ENCODE measurements around the gene ISYNA1.
A peak's percentile ranks its signal among the peaks of the same experiment; 100 is the strongest.

The ISYNA1 gene

DNA sequence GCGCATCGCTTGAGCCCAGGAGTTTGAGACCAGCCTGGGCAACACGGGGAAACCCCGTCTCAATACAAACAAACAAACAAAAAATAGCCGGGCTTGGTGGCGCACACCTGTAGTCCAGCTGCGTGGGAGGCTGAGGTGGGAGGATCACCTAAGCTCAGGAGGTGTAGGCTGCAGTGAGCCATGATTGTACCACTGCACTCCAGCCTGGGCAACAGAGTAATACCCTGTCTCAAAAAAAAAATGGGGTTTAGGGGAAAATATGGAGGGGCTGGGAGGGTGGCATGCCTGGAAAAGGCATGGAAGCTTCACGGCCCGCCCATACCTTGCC lies 1.9 kb upstream of the ISYNA1 start:
- H3K9me2 ChIP-seq (ENCODE audit: low read depth, low read length), result no peaks in the 10 kb centered on the region
- H3K27me3 ChIP-seq (ENCODE audit: insufficient read depth, low read length), result no peaks in the 10 kb centered on the region
- H3K9me3 ChIP-seq (ENCODE audit: low read length), result no peaks in the 10 kb centered on the region
- H3K4me1 ChIP-seq (ENCODE audit: insufficient read depth, low read length, severe bottlenecking), result peaks cover 20% of the 10 kb centered on the region
- 0 out of 2 replicates have a peak, but pooled peaks cover 4% of the 10 kb centered on the region for H3F3A ChIP-seq (ENCODE audit: insufficient read depth, low read length)
- H3K27ac ChIP-seq (ENCODE audit: low read depth, low read length, poor library complexity, severe bottlenecking), result no peak overlapping the region
- no peak overlapping the region for H3K9ac ChIP-seq (ENCODE audit: low read length)
- TF ChIP-seq, protein P1, sequence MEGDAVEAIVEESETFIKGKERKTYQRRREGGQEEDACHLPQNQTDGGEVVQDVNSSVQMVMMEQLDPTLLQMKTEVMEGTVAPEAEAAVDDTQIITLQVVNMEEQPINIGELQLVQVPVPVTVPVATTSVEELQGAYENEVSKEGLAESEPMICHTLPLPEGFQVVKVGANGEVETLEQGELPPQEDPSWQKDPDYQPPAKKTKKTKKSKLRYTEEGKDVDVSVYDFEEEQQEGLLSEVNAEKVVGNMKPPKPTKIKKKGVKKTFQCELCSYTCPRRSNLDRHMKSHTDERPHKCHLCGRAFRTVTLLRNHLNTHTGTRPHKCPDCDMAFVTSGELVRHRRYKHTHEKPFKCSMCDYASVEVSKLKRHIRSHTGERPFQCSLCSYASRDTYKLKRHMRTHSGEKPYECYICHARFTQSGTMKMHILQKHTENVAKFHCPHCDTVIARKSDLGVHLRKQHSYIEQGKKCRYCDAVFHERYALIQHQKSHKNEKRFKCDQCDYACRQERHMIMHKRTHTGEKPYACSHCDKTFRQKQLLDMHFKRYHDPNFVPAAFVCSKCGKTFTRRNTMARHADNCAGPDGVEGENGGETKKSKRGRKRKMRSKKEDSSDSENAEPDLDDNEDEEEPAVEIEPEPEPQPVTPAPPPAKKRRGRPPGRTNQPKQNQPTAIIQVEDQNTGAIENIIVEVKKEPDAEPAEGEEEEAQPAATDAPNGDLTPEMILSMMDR (IDR thresholded peaks at IDR 0.05; ENCODE audit: low read length), result no peak
- TF ChIP-seq EZH2 (IDR thresholded peaks at IDR 0.05; ENCODE audit: borderline replicate concordance, low read length), result no peak
- H3K4me3 ChIP-seq (ENCODE audit: low read depth, low read length, poor library complexity, severe bottlenecking), result no peak overlapping the region
- no peaks in the 10 kb centered on the region for H4K20me1 ChIP-seq (ENCODE audit: insufficient read depth, low read length)
- H3K4me2 ChIP-seq (ENCODE audit: low read length), result no peak overlapping the region
- no peak overlapping the region for H2AFZ ChIP-seq (ENCODE audit: low read length)
- no peaks in the 10 kb centered on the region for H3K79me2 ChIP-seq (ENCODE audit: insufficient read depth, low read length)
- peaks cover 15% of the 10 kb centered on the region; the same call in 1 of the 2 replicates for H3K36me3 ChIP-seq (ENCODE audit: insufficient read depth, low read length)

- Histone ChIP-seq H3F3A (ENCODE audit: insufficient read depth, low read length) (0 out of 2 replicates have a peak, but pooled peaks cover 4% of the 10 kb centered on the region), H4K20me1 (ENCODE audit: insufficient read depth, low read length) (no peaks in the 10 kb centered on the region), H3K9ac (ENCODE audit: low read length) (no peak overlapping the region), H3K9me2 (ENCODE audit: low read depth, low read length) (no peaks in the 10 kb centered on the region), H3K4me2 (ENCODE audit: low read length) (no peak overlapping the region), H3K4me3 (ENCODE audit: low read depth, low read length, poor library complexity, severe bottlenecking) (no peak overlapping the region), H3K9me3 (ENCODE audit: low read length) (no peaks in the 10 kb centered on the region), H3K4me1 (ENCODE audit: insufficient read depth, low read length, severe bottlenecking) (peaks cover 20% of the 10 kb centered on the region), H2AFZ (ENCODE audit: low read length) (no peak overlapping the region), H3K36me3 (ENCODE audit: insufficient read depth, low read length) (peaks cover 9% of the 10 kb centered on the region; the same call in 1 of the 2 replicates), H3K27ac (ENCODE audit: low read depth, low read length, poor library complexity, severe bottlenecking) (peak overlapping the region; percentile 33), H3K79me2 (ENCODE audit: insufficient read depth, low read length) (no peaks in the 10 kb centered on the region), H3K27me3 (ENCODE audit: insufficient read depth, low read length) (no peaks in the 10 kb centered on the region)
- no peak for TF ChIP-seq EZH2 (IDR thresholded peaks at IDR 0.05; ENCODE audit: borderline replicate concordance, low read length)
- TF ChIP-seq, protein P1 (IDR thresholded peaks at IDR 0.05; ENCODE audit: low read length), result no peak
Measured at GRCh38 chr19:18439025-18439909, 1.3 kb upstream of the ISYNA1 start.

DNA sequence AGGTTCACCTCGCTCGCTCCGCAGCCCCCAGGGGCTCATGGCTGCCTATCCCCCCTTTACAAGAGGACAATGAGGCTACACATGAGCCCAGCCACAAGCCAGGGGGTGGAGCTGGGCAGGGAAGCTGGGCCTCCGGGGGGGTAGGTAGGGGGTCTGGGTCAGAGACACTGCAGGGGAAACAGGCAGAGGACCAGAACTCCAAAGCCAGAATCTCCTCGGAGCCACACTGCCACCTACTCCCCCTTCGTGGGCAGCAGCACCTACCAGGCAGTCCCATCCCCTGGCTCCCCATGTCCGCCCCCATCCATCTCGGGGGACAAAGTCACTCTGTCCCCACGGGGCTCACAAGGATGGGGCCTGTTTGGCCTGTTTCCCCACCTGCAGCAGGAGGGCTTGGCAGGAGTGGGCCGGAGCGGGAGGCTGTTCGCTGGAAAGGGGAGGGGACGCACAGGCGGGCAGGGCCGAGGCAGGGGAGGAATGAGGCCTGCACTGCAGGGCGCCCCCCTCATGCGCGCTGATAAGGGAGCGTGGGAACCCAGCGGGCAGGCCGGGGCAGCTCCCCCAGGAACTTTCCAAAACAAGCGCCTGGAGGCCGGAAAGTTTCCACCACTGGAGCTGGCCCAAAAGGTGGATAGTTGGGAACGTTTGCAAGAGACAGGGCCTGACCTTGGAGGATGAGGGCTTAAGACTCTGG lies 545 bp upstream of the ISYNA1 start:
- H3K4me1 ChIP-seq (ENCODE audit: insufficient read depth, low read length, severe bottlenecking), result peaks cover 20% of the 10 kb centered on the region
- 0 out of 2 replicates have a peak, but pooled peaks cover 4% of the 10 kb centered on the region for H3F3A ChIP-seq (ENCODE audit: insufficient read depth, low read length)
- peak overlapping the region; percentile 56 for H3K4me3 ChIP-seq (ENCODE audit: low read depth, low read length, poor library complexity, severe bottlenecking)
- H2AFZ ChIP-seq (ENCODE audit: low read length), result no peak overlapping the region
- no peak overlapping the region for H3K9ac ChIP-seq (ENCODE audit: low read length)
- no peaks in the 10 kb centered on the region for H4K20me1 ChIP-seq (ENCODE audit: insufficient read depth, low read length)
- no peaks in the 10 kb centered on the region for H3K27me3 ChIP-seq (ENCODE audit: insufficient read depth, low read length)
- 0 out of 2 replicates have a peak overlapping the region, but pooled peaks have one; percentile 62 for H3K4me2 ChIP-seq (ENCODE audit: low read length)
- TF ChIP-seq EZH2 (IDR thresholded peaks at IDR 0.05; ENCODE audit: borderline replicate concordance, low read length), result no peak
- TF ChIP-seq, protein P1 (IDR thresholded peaks at IDR 0.05; ENCODE audit: low read length), result no peak
- H3K9me2 ChIP-seq (ENCODE audit: low read depth, low read length), result no peaks in the 10 kb centered on the region
- H3K9me3 ChIP-seq (ENCODE audit: low read length), result no peaks in the 10 kb centered on the region
- H3K36me3 ChIP-seq (ENCODE audit: insufficient read depth, low read length), result peaks cover under 1% of the 10 kb centered on the region; the same call in 1 of the 2 replicates
- H3K79me2 ChIP-seq (ENCODE audit: insufficient read depth, low read length), result no peaks in the 10 kb centered on the region
- peak overlapping the region; percentile 33 for H3K27ac ChIP-seq (ENCODE audit: low read depth, low read length, poor library complexity, severe bottlenecking)
